Esophagus mucosa (tissue), 1 donor: ENCODE results near the gene SETD7. TPM values are rescaled to one million over a fixed set of nuclear protein-coding genes. Genes with fewer than 3 reads are reported as not detected.

Source experiments
- ATAC-seq: fragments of 200-7000 bp; cut with Tn5 transposase; one replicate; pipeline ENCODE4 v1.9.1; 2020
- total RNA-seq: library from RNA; stranded (reverse); gene quantifications from one replicate; pipeline ENCODE4 v1.2.4, GENCODE V29; 2023
- donor health status: DM: yes; HTN: yes; CAD: no.

The SETD7 gene
- total RNA-seq, 1 donor from 2014 or later = 19.9 TPM

DNA sequence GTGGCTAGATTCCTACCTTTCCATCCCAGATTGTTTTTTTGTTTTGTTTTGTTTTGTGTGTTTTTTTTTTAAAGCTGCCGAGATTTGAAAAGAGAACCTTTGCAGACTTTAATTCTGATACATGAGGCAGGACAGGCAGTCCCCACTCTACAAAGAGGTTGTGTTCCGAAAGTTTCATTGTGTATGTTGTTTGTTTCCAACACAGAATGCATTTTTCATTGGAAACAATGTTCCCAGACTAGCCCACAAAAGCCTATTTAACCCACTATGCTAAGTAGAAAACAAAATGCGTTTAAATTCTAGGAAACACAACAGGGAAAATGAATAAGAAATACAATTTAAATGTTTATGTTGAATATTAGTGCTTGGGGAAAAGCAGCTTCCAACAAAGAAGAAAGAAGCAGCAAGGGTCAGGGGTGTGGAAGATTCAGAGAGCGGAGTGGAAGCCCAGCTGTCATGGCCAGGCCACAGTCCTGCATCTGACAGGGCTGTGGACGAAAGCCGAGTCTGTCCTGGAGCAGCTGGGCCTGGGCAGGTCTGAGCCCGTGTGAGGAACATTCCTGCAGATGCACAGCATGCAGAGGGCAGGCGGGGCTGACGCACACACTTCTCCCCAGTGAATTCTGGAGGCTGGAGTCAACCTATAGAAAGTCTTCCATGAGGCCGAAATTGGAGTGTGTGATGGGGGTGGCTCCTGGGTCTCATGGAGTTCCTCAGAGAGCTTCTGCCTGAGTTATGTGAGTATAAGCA is 12.4 kb upstream of the SETD7 start:
- peak; percentile 87 for ATAC-seq

DNA sequence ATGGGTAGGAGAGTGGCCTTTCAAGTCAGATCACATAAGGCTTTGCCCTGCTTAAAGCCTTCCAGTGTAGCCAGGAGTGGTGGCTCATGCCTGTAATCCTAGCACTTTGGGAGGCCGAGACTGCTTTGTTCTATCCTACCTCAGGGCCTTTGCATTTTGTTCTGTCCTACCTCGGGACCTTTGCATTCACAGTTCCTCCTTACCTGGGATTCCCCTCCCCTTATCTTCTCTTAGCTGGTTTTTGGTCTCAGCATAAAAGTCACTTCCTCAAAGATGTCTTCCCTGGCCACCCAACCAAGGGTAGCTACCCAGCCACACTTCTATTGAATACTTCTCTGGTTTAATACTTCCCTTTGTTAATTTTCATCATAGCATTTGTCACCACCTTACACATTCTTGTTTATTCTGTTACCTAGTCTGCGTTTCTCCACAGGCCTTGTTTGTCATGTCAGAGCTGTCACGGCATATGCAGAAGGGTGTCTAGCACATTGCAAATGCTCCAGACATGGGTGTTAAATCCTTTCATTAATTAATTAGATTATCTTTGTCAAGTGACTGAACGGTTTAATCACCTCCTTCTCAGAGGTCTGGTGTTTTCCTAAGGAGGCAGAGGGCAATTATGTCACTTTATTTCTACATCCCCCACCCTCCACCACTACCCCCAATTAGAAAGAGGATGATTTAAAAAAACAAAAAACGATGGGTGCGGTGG is 11.3 kb upstream of the SETD7 start:
- ATAC-seq = peak; percentile 43

DNA sequence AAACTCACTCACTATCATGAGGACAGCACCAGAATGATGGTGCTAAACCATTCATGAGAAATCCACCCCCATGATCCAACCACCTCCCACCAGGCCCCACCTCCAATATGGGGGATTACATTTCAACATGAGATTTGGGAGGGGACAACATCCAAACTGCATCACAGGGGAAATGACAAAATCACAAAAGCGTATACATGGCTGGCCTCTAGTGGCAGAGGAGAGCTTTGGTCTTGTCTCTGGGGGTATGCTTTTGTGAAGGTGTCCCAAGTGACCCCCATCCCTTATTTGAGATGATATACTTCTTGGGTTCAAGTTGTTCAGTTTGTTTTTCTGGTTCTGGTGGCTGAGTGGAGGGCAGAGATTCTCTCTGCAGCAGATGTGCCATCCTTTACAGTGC is 8.5 kb upstream of the SETD7 start:
- ATAC-seq = no peak

DNA sequence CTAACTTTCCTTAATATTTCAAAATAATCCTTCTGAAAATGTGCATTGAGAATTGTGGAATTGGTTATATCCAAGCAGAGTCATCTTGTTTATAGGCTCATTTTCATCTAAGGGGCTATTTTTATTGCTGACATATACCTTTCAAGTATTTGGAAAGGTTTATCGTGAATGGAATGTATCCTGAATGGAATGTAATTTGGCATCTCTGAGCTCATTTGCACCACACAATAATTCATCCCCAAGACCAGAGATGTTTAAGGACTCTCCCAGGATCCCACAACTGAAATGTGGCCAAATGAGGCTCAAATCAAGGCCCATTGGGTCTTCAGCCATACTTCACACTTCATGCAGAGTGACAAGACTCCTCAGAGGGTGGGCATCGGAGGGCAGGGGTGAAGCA is 7.5 kb upstream of the SETD7 start:
- no peak for ATAC-seq

DNA sequence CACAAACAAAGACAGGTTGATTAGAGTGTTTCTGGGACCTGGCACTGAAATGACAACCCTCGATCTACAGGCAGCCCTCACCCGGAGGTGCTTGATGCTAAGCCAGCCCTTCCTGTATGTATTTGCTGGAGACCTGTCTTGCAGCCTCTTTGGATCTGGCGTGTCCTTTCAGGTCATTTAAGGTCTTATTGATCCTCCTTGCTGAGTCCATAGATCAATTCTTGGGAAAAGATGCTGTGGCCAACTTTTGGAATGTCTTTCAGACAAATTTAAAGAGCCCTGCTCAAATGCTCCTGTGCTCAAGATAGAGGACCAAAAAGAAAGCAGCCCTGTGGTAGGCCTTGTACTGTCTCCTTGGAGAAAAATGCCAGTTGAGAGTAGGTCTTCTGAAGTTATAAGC is 6.8 kb upstream of the SETD7 start:
- no peak for ATAC-seq

DNA sequence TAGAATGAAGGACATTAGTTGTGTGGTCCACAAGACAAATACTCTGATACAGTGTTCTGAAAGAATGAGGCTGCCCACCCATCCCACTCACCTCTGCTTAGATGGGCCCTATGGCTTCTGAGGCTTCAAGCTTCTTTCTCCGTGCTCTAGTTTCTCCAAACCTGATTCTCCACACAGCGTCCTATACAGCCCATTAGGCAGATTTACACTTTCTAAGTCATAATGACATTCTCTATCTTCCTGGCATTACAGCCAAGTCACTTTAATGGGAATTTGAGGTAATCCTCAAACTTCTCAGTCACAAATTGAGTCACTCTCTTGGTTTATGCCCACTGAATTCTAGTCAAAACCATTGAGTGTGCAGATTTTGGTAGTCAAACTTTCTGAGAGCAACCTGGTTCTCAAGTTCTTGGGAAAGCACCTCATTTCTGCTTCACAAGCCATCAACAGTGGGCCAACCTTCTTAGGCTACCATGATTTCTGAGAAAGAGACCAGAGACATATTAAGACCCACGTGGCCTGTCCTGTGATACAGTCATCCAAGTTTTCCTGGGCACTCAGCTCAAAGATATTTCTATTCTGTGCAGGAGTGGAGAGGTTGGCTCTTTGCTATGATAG is 6.2 kb upstream of the SETD7 start:
- no peak for ATAC-seq

DNA sequence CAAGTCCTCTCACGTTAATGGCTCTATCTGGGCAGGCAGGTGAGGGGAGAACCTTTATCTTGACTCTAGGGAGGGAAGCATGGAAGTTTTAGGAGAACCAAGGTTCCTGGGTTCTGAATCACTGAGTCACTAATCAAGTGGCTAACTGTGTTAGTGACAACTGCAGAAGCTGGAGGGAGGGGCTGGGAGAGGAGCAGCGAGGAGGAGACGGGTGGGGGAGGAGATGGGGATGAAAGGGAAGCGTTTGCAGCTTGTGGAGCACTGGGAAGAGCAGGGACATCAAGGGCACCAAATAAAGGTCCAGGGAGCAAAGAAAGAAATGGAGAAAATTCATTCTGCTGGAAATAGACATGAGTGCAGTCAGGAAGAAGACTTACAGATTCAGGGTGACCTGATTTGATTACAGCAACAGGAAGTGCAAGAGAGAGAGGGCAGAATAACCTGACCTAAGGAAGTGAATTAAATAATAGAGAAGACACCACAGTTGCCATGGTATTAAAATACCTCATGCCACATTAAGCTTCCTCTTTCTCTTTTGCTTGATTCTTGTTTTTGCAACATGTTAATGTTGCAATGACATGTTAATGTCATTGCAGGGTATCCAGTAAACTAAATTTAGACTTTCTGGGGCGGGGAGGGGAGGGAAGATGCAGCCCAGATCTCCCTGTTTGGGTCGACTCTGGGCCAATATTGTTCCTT is 4.5 kb upstream of the SETD7 start:
- no peak for ATAC-seq

DNA sequence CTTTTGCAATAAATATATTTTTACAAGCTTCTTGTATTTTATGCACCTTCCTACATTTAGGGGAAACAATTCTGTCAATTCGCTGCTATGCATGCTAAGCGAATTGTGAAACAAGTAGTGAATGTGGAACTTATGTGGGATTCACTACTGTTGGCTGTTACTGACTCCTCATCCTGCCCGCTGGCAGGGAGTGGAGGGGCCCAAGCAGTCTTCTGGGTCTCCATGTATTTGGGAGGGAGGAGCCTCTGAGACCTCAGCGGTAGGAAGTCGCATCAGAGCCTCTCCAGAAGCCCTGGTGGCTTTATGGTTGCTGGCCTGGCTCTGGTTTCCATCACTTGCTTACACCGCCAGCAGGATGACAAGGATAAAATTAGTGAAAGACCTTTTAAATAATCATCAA is 3.7 kb upstream of the SETD7 start:
- ATAC-seq = no peak

DNA sequence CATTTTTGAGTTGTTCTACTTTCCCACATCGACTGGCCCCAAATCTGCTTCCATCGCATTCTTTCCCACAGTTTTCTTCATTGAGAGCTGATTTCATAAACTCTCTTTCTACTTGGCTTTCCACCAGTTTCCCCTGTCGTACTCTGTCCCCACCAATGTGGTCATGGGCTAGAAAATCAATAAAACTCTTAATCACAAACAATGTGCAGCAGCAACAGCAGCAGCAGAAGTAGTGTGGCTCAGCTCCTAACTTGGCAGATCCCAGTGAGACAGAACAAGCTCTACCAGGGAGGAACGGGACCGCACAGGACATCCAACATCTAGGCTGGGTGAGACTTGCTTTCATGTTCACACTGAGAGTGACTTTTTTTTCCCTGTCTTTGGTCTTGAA is 3.1 kb upstream of the SETD7 start:
- ATAC-seq = no peak

DNA sequence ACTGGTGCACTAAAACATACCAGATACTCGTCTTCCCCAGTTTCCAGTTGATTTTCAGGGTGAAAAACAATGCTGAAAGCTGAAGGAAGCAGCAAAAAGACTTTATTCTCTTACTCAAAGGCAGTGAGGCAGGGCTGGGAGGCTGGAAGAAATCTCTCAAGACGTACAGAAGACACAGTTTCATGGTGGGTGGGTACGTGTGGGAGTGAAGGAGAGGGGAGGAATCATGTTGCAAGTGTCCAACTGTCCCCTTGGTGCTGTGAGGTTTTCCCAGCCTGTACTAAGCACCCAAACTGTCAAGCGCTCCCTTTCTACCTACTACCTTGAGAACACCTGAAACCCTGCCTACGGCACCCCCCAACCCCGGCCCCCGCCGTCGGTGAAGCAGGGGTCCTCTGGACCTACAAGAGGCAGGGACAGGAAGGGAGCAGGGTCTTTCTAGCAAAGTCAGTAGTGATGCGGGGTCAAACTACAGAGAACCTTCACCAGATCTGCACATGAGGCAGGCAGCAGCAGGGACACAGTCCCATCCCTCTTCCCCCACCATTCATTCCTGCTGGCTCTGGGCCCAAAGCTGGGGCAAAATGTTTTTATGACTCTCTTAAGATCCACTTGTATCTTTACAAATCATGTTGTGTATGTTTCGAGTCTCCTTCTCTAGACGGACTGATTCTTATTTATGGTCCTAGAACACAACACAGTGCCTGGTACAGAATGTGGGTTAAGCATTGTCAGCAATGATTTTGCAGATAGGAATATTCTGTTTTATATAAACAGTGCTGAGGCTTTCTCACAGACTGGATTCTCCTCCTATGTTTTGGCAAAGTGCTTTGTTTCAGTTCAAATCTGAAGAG is 2.4 kb upstream of the SETD7 start:
- no peak for ATAC-seq

DNA sequence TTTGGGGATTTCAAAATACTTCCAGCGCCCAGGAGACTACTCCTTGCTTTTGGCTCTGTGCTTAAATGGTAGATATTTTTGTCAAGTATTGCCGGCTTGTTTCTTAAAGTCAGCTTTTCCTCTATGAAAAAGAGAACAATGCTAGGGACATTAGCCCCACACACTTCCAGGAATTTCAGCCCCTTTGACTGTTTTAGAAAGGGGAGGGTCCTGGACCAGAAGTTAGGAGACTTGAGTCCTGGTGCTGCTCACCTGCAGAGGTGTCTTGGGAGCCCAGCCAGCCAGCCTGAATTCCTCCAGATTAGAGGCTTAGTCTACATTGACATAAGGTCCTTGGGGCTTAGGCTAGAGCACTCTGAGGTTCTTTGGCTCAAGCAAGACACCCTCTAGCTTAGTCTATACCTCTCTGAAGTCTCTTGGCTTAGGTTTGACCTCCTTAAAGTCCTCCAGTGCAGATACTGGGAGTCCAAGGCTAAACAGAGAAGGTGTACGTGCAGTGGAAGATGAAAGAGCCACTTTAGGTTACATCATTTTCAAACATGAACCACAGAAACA is 1.6 kb upstream of the SETD7 start:
- ATAC-seq = no peak

DNA sequence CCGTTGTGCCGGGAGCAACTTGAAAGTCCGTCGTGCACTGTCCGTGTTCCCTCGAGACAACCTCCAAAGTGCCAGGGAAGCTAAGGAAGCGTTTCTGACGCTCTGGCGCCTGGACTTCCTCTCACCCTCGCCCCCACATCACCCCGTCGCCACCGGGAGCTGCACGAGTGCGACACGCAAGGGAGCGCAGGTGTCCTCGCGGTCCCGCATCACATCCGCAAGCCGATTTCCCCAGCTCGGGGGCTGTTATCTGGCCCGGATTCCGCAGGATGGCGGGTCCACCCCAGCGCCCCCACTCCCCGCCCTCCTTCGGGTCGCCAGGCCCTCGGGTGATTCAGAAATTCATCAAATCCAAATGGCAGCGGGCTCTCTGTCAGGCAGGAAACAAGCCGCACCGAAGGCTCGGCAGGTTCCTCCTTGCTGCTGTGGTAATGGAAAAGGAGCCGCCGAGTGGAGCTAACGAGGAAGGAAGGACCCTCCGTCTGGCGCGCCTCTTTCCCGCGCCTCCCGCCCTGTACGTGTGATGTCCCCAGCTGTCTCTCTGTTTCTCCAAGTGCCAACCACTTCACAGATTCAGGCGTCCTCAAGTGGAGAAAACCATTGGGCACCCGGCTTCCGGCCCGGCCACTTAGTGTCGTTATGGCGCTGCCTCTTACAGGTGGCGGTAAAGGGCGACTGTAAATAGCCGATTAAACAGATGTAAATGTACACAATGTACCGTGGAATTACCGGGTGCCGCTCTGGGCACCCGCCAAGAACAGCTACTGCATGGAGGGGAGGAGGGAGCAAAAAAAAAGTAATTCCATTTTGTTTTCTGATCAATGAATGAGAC is 921 bp upstream of the SETD7 start:
- ATAC-seq = peak; percentile 32

DNA sequence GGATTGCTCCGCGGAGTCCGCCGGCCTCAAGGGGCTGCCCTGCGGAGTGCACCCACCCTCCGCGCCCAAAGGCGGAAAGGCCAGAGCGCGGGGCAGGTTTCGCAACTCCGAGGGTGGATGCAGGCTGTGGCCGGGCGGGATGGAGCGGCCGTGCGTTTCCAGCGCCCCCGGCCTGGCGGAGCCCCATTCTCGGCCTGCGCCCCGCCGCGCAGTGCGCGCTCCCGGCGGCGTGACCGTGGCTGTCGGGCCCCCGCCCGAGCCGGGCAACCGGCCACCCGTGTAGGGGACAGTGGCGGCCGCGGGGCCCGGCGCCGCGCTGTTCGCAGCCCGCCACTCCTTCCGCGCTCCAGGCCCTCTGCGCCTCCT is 331 bp downstream of the SETD7 start:
- peak; percentile 43 for ATAC-seq

DNA sequence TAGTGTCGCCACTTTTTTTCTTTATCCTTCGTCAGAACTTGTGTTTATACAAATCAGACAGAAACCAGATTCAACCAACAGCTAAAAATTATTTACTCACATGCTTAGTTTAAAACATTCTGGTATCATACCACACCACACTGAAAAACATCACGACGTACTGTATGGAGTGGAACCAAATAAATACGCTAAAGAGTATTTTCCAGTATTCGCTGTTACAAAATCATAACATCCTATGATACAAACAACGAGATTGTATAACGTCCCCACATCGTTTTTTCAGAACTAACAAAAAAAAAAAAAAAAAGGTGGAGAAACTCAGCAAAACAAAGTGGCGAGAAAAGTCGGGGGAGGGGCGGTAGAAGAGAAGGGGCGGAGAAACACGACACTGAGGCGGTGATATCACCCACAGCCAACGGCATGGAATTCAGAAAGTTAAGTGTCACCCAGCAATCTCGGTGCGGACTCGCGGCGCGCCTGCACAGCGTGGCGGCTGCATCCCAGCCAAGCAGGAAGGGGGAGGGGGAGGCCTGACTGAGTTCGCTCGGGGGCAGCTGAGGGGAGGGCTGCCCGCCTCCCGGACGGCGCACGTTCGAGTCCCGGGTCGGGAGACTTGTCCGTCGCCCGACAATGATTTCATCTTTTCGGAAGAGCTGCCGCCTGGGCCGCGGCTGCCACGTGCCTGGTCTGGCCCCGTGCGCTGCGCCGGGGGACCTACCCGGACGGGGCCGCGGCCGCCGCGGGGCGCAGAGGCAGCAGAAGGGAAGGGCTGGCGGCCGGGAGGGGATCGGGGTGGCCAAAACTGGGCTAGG is 920 bp downstream of the SETD7 start:
- ATAC-seq = peak; percentile 72

DNA sequence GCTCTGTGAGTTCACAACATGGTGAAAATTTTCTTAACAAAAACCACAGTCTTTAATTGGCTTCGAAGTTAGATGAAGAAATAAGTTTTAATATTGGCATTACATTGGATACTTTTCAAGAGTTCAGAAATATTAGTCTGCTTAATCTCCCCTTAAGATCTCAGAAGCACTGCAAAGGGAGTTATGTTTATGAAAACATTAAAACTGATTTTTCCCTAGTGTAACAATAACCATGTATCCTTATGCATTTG is 1.5 kb downstream of the SETD7 start:
- ATAC-seq = no peak

DNA sequence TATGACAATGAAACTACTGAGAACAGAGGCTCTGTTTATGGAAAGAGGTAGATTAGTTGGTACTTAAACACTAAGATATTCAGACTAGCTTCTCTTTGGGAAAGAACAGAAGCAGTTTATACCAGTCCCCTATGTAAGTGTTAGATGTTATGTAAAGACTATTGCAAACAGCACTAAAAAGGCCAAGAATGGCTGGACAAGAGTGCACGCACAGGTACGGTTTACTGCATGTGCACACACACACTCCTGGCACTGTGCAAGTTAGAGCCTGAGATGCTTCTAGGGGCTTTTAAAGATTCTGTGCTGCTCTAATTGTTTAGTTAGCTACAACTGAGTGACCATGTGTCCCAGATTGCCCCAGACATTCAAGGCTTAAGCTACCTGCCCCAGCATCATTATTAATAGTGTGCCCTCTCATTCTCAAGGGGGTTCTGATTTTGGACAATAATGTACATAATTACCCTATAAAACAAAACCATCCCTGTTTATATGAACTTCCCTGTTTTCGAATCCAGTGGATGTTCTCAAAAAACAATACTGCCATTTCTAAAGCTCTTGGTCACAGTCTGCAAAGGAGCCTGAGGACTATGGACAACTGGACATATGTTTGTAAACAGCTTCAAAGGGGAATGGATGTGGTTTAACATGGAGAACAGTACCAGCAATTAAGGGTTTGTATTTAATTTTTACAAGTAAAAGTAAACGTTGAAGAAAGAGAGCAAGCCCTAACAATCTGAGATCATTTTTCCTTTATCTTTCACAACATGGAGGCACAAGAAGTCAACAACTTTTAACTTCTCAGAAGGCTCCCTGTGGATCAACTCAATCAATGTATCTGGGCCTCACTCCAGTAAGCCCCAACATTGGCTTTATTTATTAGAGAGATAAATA is 2.0 kb downstream of the SETD7 start:
- ATAC-seq = no peak

DNA sequence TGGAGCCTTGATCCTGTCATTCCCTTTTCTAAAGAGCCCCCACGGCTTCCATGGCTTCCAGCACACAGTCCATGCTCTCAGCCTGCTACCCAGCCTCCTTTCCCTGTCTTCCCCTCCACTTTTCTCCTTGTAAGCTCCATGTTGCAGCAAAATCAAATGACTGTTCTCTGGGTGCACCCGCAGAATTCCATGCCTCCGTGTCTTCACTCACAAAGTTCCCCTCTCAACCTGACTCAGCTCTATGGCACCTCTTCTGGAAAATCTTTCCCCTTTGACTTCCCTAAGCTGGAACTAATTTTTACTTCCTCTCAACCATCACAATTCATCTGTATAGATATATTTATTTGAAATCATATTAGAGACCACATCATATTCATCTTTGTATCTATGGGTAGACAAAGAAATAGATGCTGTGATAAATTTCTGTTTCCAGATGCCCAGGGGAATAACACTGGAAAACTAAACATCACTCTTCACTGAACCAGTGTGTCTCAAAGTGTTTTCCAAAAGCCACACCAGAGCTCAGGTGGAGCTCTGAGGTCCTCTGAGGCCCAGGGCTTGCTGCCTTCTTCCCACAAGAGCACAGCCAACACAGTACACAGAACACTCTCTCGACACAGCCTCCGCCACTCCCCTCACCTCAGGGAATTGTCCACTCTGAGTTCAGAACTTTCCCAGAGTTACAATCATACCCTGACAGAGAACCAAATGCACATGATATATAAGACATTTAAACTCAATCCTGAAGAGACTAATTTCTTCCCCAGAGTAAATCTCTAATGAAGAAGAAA is 3.3 kb downstream of the SETD7 start:
- ATAC-seq = no peak

DNA sequence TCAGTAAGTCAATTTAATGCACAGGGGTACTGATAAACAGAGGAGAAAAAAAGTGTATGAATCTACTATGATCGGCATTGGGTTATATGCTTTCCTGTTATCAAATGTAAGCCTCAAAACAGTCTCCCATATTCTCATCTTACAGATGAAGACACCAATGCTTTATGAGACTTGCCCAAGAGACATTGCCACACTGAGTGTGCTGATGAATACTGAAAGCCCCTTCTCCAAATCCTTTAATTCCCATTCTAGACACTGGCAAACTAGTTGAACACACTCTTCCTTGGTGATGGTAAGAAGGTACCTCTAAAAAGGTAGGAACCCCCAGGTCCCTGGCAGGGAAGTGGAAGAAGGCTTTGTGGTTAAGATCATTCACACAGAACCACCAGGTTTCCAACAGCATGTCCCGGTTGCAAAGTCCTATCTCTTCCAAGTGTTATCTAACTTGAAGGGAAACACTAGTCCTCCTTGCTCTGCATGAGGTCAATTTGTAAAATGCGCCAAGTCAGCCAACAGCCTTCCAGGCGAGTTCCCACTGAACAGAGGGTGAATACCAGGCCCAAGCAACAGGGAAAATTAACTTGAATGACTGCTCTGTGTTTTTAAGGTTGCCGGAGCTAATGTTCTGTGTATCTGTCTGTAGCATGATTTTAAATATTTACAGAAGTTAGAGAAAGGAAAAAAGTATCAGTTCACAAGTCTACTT is 5.1 kb downstream of the SETD7 start:
- no peak for ATAC-seq
